Vagina (tissue), 2 donors: ENCODE measurements around the gene AKAP13.
A peak's percentile ranks its signal among the peaks of the same experiment; 100 is the strongest.

Experiments used
- POLR2A ChIP-seq, 2 donors: fragments of 450-650 bp; IDR thresholded peaks; one replicate each; pipeline ENCODE4 v1.6.1; 2017; ENCODE audit warnings: antibody characterized with exemption in 2 of 2, mild to moderate bottlenecking in 2 of 2, moderate library complexity in 2 of 2
- POLR2AphosphoS5 ChIP-seq, 2 donors: sonication (generic); formaldehyde crosslinking; IDR thresholded peaks; one replicate each; pipeline ENCODE4 v1.9.0; 2017; ENCODE audit warnings: antibody characterized with exemption in 2 of 2, mild to moderate bottlenecking in 2 of 2, low read depth in 1 of 2; ENCODE audit not compliant: insufficient read depth in 1 of 2
- TF ChIP-seq, protein P1 (sequence below), 3 experiments: fragments of 450-650 bp in 2 of 3; fragments of 200-600 bp in 1 of 3; sonication (generic) in 1 of 3; IDR thresholded peaks; one replicate each; pipeline ENCODE4 v1.5.1; 2017 to 2019; ENCODE audit warnings: antibody characterized with exemption in 3 of 3, mild to moderate bottlenecking in 2 of 3, moderate library complexity in 2 of 3

DNA sequence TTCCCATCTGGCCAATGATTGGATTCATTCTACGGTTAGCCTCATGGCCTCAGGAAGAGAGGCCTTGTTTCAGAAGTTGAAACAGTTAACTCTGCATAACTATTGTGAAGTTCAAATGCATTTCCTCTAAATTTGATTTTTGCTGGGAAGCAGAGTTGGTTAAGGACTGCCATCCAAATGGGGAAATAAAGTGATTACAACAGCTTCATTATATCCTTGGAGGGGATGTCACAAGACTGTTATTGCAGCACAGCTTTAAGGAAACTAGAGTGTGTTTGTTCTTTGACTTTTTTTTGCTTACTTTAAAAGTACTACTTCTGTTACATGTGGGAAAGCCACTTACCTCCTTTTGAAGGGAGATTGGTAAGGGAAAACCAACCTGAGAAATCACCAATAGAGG is 164.8 kb downstream of the AKAP13 start:
- TF ChIP-seq, protein P1, sequence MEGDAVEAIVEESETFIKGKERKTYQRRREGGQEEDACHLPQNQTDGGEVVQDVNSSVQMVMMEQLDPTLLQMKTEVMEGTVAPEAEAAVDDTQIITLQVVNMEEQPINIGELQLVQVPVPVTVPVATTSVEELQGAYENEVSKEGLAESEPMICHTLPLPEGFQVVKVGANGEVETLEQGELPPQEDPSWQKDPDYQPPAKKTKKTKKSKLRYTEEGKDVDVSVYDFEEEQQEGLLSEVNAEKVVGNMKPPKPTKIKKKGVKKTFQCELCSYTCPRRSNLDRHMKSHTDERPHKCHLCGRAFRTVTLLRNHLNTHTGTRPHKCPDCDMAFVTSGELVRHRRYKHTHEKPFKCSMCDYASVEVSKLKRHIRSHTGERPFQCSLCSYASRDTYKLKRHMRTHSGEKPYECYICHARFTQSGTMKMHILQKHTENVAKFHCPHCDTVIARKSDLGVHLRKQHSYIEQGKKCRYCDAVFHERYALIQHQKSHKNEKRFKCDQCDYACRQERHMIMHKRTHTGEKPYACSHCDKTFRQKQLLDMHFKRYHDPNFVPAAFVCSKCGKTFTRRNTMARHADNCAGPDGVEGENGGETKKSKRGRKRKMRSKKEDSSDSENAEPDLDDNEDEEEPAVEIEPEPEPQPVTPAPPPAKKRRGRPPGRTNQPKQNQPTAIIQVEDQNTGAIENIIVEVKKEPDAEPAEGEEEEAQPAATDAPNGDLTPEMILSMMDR (IDR thresholded peaks at IDR 0.05), result no peak
- TF ChIP-seq POLR2AphosphoS5 (IDR thresholded peaks at IDR 0.05; ENCODE audit: insufficient read depth in 1 of 2, low read depth in 1 of 2), result peak in 1 of 2 donors; percentile 27
- no peak for TF ChIP-seq POLR2A (IDR thresholded peaks at IDR 0.05)
